ENCODE results near the gene NPL. TPM values are rescaled to one million over a fixed set of nuclear protein-coding genes. Genes with fewer than 3 reads are reported as not detected.

Gene NPL
- total and polyA plus RNA-seq, 9 of the 15 experiments (the other 6 are each of a cell fraction or from before 2014, with no cell fraction given), result 9.9 to 22.3 (median 14.2) TPM

- in situ Hi-C loops (cut with MboI), result no loop called here
Observed at GRCh38 chr1:182835806-182836205, 46.2 kb downstream of the NPL start.

More at GRCh38 chr1:182835806-182836205, 46.2 kb downstream of the NPL start:
- H3K9me3 ChIP-seq (replicated peaks; ENCODE audit: control insufficient read depth, insufficient read depth, low read depth, low read length), result no peaks in the 10 kb centered on the region
- FAIRE-seq (no peak), DNase-seq (ENCODE audit: extremely low read depth in 1 of 4, low spot score in 3 of 4) (no peak), ATAC-seq (no peak)
- H3K27ac ChIP-seq (ENCODE audit: extremely low read depth, low read depth, low read length), result no peak overlapping the region
- peaks cover 13% of the 10 kb centered on the region for H4K20me1 ChIP-seq (replicated peaks; ENCODE audit: control insufficient read depth, insufficient read depth, low read length)
- CTCF ChIA-PET (ENCODE audit: low intra/inter-chr PET ratio), result no interaction called here
- H3K79me2 ChIP-seq (ENCODE audit: control insufficient read depth, insufficient read depth, low read length), result peaks cover 17% of the 10 kb centered on the region
- no TSS peak for BruUV-seq (replicated peaks)
- no peaks in the 10 kb centered on the region for H3K9me1 ChIP-seq (ENCODE audit: control insufficient read depth, insufficient read depth, low read length)
- peaks cover 4% of the 10 kb centered on the region for H3K36me3 ChIP-seq (ENCODE audit: control insufficient read depth, insufficient read depth, low read length)
- 74% methylated on average over 10 of the region's 10 CpGs for WGBS (ENCODE audit: insufficient coverage, low coverage, missing lambda C conversion rate)
- peaks cover 2 to 11% of the 10 kb centered on the region in 2 experiments; a peak in 3 of 5 replicates for H3K4me1 ChIP-seq (replicated peaks in 1 of 2; ENCODE audit: control insufficient read depth in 2 of 2, insufficient read depth in 2 of 2, low read length in 2 of 2)
- H3K9ac ChIP-seq (ENCODE audit: insufficient read depth in 1 of 2, low read depth in 2 of 2, low read length in 2 of 2), result no peak overlapping the region
- no peak overlapping the region for H3K4me2 ChIP-seq (ENCODE audit: insufficient read depth, low read length)
- POLR2A ChIA-PET, result no interaction called here
- 0 out of 2 replicates have a peak, but pooled peaks have one; percentile 34 for TF ChIP-seq ZBTB33 (CRISPR knock-in tag; IDR thresholded peaks at IDR 0.05)
- TF ChIP-seq, protein P1, sequence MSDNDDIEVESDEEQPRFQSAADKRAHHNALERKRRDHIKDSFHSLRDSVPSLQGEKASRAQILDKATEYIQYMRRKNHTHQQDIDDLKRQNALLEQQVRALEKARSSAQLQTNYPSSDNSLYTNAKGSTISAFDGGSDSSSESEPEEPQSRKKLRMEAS (CRISPR knock-in tag; IDR thresholded peaks at IDR 0.05), result no peak
- TF ChIP-seq KDM2B (CRISPR knock-in tag; IDR thresholded peaks at IDR 0.05), result no peak
- no peak overlapping the region for H2AFZ ChIP-seq (ENCODE audit: low read depth, low read length)
- no peaks in the 10 kb centered on the region for H3K27me3 ChIP-seq (ENCODE audit: control insufficient read depth in 2 of 2, insufficient read depth in 2 of 2, low read length in 2 of 2)
- intact Hi-C loops (cut with micrococcal nuclease), result no loop called here
- H3K4me3 ChIP-seq, result no peak overlapping the region

Data from K562 (cell line).